Activated CD8-positive, alpha-beta T cell treated with anti-CD3 and anti-CD28 coated beads for 36 hours (primary cell): ENCODE results near the gene CYP2J2. TPM values are rescaled to one million over a fixed set of nuclear protein-coding genes. Genes with fewer than 3 reads are reported as not detected.

ENCODE experiments used
- ATAC-seq: fragments of 200-7000 bp; cut with Tn5 transposase; one replicate; pipeline ENCODE4 v1.10.0; 2021; ENCODE audit warnings: mild to moderate bottlenecking, moderate library complexity
- CTCF ChIA-PET: fragments of 350-600 bp; sonication (Branson Sonifier 250); formaldehyde crosslinking; loops from one replicate; lab custom pipeline; 2021; ENCODE audit warnings: antibody characterized with exemption; lab: Charles Lee
- POLR2A ChIA-PET: fragments of 350-600 bp; sonication (Branson Sonifier 250); formaldehyde crosslinking; loops from one replicate; lab custom pipeline; 2021; ENCODE audit warnings: antibody characterized with exemption; lab: Charles Lee
- DNase-seq: peaks from one replicate; pipeline ENCODE4 v3.0.0-alpha.2; 2020
- H3K27ac Mint-ChIP-seq: one replicate; pipeline ENCODE4 v1.8.0; 2021; ENCODE audit warnings: mild to moderate bottlenecking, mixed read lengths
- H3K27me3 Mint-ChIP-seq: one replicate; pipeline ENCODE4 v1.8.0; 2021; ENCODE audit warnings: mixed read lengths
- H3K36me3 Mint-ChIP-seq: one replicate; pipeline ENCODE4 v1.8.0; 2021; ENCODE audit warnings: low read depth, mixed read lengths
- H3K4me1 Mint-ChIP-seq: one replicate; pipeline ENCODE4 v1.8.0; 2021; ENCODE audit warnings: low read depth, mixed read lengths
- H3K4me3 Mint-ChIP-seq: one replicate; pipeline ENCODE4 v1.8.0; 2021; ENCODE audit warnings: mild to moderate bottlenecking, moderate library complexity, mixed read lengths
- H3K9me3 Mint-ChIP-seq: one replicate; pipeline ENCODE4 v1.8.0; 2021; ENCODE audit warnings: mixed read lengths
- intact Hi-C: fragments of 100-400 bp; cut with micrococcal nuclease; formaldehyde crosslinking; loops from one replicate; pipeline ENCODE4 v1.10.0; 2022
- total RNA-seq, 2 experiments: library from RNA; stranded (reverse); gene quantifications; one replicate each; pipeline ENCODE4 v1.2.3, GENCODE V29; 2021
- TF ChIP-seq, protein P1 (sequence below): fragments of 200-600 bp; IDR thresholded peaks from one replicate; pipeline ENCODE4 v1.8.0; 2022; ENCODE audit warnings: antibody characterized with exemption, mild to moderate bottlenecking

The CYP2J2 gene
- total RNA-seq, 2 experiments from 2014 or later: 0.83 to 1.4 TPM

DNA sequence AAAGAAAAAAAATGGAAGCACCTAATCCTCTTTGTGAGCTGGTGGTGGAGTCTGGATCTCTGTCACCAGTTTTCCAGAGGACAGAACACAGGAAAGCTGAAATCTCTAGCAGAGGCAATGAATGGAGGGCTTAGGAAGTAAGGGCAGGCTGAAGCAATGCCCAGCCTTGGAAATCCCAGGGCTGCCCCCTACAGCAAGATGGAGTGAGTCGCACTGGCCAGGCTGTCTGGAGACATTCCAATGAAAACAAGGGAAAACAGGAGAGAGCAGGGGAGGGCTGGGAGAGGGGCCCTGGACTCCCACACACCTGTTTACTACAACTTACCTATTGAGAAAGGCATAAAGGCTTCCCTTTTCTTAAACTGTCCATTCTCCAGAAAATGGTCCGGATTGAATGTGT, 25.9 kb downstream of the CYP2J2 start:
- TF ChIP-seq, protein P1, sequence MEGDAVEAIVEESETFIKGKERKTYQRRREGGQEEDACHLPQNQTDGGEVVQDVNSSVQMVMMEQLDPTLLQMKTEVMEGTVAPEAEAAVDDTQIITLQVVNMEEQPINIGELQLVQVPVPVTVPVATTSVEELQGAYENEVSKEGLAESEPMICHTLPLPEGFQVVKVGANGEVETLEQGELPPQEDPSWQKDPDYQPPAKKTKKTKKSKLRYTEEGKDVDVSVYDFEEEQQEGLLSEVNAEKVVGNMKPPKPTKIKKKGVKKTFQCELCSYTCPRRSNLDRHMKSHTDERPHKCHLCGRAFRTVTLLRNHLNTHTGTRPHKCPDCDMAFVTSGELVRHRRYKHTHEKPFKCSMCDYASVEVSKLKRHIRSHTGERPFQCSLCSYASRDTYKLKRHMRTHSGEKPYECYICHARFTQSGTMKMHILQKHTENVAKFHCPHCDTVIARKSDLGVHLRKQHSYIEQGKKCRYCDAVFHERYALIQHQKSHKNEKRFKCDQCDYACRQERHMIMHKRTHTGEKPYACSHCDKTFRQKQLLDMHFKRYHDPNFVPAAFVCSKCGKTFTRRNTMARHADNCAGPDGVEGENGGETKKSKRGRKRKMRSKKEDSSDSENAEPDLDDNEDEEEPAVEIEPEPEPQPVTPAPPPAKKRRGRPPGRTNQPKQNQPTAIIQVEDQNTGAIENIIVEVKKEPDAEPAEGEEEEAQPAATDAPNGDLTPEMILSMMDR: no peak
- ATAC-seq: no peak
- no peak overlapping the region for H3K4me3 Mint-ChIP-seq
- H3K4me1 Mint-ChIP-seq: no peaks in the 10 kb centered on the region
- no peak overlapping the region for H3K27ac Mint-ChIP-seq
- intact Hi-C loops: loop anchor here (5.0 kb wide), 1 partner anchor 47 kb away; no protein-coding TSS in a partner anchor
- CTCF ChIA-PET: interaction anchor here (5.0 kb wide), 1 partner anchor 46 kb away, joined by 41 read pairs; no protein-coding TSS in a partner anchor
- H3K27me3 Mint-ChIP-seq: peaks cover 2% of the 10 kb centered on the region
- H3K9me3 Mint-ChIP-seq: no peaks in the 10 kb centered on the region
- H3K36me3 Mint-ChIP-seq: no peaks in the 10 kb centered on the region
- POLR2A ChIA-PET: interaction anchor here (0.7 kb wide), 1 partner anchor 47 kb away, joined by 4 read pairs; no protein-coding TSS in a partner anchor
- DNase-seq: no peak

DNA sequence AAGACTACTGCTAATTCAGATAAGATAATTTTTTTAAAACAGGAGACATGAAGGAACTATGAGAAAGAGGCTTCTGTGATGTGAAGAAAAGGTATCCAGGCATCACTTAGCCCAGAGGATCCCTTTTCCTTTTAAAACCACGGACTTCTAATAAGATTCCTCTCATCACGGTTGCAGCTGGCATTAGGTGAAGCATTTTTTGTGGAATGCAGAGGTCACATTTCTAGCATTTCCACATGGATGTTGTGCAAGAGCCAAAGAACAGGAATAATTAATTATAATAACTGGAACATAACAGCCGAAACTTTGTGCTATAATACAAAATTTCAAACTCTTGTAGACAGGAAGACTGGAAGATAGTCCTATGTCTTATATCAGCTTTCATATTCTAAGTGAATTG, 27.6 kb downstream of the CYP2J2 start:
- H3K27me3 Mint-ChIP-seq: peaks cover 2% of the 10 kb centered on the region
- DNase-seq (no peak), ATAC-seq (no peak)
- no peak overlapping the region for H3K4me3 Mint-ChIP-seq
- peaks cover 2% of the 10 kb centered on the region for H3K4me1 Mint-ChIP-seq
- intact Hi-C loops: no loop called here
- H3K36me3 Mint-ChIP-seq: no peaks in the 10 kb centered on the region
- POLR2A ChIA-PET: no interaction called here
- no peaks in the 10 kb centered on the region for H3K9me3 Mint-ChIP-seq
- TF ChIP-seq, protein P1: no peak
- no peak overlapping the region for H3K27ac Mint-ChIP-seq
- CTCF ChIA-PET: interaction anchor here (1.0 kb wide), 1 partner anchor 48 kb away, joined by 3 read pairs; no protein-coding TSS in a partner anchor

DNA sequence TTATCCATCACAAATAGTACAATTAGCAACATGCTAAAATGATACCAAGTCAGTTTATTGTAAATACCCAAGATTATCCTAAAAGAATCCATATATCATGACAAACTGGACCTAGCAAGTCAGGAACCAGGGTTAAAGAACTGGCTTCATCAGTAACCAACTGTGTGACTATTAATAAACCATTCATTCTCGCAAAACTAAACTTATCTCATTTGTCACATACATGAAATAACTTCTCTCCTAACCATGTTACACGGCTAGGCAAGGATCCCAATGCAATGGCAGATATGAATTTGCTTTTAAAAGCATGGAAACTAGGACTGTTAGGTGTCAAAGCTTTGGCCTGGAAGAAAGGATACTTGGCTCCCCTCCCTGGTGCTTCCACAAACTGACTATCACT, 29.4 kb downstream of the CYP2J2 start:
- POLR2A ChIA-PET: no interaction called here
- no peak for ATAC-seq
- DNase-seq: no peak
- Mint-ChIP-seq H3K27ac (no peak overlapping the region), H3K27me3 (peaks cover 2% of the 10 kb centered on the region), H3K4me1 (peaks cover 15% of the 10 kb centered on the region), H3K9me3 (no peaks in the 10 kb centered on the region), H3K36me3 (no peaks in the 10 kb centered on the region), H3K4me3 (no peak overlapping the region)
- CTCF ChIA-PET: no interaction called here
- intact Hi-C loops: no loop called here
- TF ChIP-seq, protein P1: no peak

DNA sequence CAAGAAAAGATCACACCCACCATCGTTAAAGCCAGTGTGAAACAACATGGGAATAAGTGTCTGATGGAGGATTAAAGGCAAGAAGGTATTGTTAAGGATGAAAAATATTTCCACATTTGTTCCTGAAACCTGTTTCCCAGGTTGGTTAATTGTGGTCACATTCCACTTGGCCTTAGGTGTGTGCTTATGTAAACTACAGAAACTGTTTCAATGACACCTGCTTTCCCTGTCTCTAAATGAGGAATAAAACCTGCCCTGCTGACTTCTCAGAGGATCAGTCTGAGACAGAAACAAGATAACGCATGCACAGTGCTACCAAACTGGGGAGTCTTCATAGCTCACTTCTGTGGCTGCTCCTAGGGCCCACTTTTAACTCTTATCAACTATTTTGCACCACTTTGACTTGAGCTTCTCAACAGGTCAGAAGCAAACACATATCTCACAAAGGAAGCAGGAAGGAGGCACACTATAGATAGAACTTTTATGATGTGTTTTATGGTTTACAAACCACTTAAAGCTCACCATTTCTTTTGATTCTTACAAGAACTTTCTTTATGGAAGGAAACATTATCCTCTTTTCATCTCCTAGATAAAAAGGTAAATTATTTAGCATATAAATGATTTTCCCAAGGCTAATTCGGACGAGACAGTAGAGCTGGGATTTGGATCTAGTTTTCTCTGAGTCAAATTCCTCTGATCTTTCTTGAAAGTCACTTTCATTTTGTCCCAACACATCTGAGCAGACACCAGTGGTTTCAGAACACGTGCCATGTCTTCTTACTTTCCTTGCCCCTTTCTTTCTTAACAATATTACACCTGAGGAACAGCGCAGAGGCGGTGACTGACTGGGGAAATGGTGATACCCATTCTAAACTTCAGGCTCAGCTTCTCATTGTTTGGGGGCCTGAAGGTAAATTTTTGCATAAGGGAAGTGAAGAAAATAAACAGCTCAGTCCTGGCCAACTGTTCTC, 33.4 kb downstream of the CYP2J2 start:
- Mint-ChIP-seq H3K36me3 (no peaks in the 10 kb centered on the region), H3K4me1 (peaks cover 17% of the 10 kb centered on the region), H3K27ac (peak overlapping the region; percentile 40), H3K4me3 (no peak overlapping the region), H3K27me3 (no peaks in the 10 kb centered on the region), H3K9me3 (peaks cover 16% of the 10 kb centered on the region)
- CTCF ChIA-PET: interaction anchor here (0.9 to 2.4 kb wide), 3 partner anchors 10 to 54 kb away, joined by 4 to 15 read pairs (median 4); no protein-coding TSS in a partner anchor
- DNase-seq (peak; percentile 6), ATAC-seq (peak; percentile 34)
- intact Hi-C loops: no loop called here
- TF ChIP-seq, protein P1: no peak
- POLR2A ChIA-PET: no interaction called here
